Panc1 (cell line): ENCODE data around the gene IL17C.

Experiments
- CTCF ChIP-seq: fragments of 450-650 bp; IDR thresholded peaks from 2 replicates; pipeline ENCODE4 v1.5.1; 2017; ENCODE audit warnings: mild to moderate bottlenecking
- POLR2AphosphoS5 ChIP-seq: IDR thresholded peaks from 2 replicates; pipeline ENCODE4 v1.6.1; 2012; ENCODE audit warnings: mild to moderate bottlenecking, low read depth, low read length, moderate library complexity
- REST ChIP-seq, 2 experiments: IDR thresholded peaks; 2 replicates each; pipeline ENCODE4 v1.6.1; 2011 to 2012; ENCODE audit warnings: low read depth in 2 of 2, control low read depth in 1 of 2, low read length in 1 of 2, mild to moderate bottlenecking in 1 of 2, moderate library complexity in 1 of 2; ENCODE audit not compliant: insufficient read depth in 1 of 2
- SIN3A ChIP-seq: IDR thresholded peaks from 2 replicates; pipeline ENCODE4 v1.6.1; 2012; ENCODE audit warnings: low read depth, mild to moderate bottlenecking, low read length, moderate library complexity, borderline replicate concordance; ENCODE audit not compliant: insufficient read depth

- TF ChIP-seq CTCF = no peak
- TF ChIP-seq REST (IDR thresholded peaks at IDR 0.05; ENCODE audit: insufficient read depth in 1 of 2, low read depth in 2 of 2, low read length in 1 of 2) = no peak
- TF ChIP-seq POLR2AphosphoS5 = no peak
- TF ChIP-seq SIN3A = no peak
These were observed 3.2 kb upstream of the IL17C start for GRCh38 chr16:88634994-88635670.
